Mammary epithelial cell (primary cell): ENCODE measurements around the gene SAMHD1.

Experiments used
- CTCF ChIP-seq, 2 donors: IDR thresholded peaks in 1 of 2; conservative IDR thresholded peaks in 1 of 2; 2 replicates each; pipeline ENCODE4 v1.5.1; 2011 to 2012; ENCODE audit warnings: inconsistent platforms in 2 of 2, low read length in 2 of 2, mild to moderate bottlenecking in 2 of 2, control low read depth in 1 of 2, low read depth in 1 of 2; ENCODE audit not compliant: insufficient read depth in 1 of 2; ENCODE audit errors: extremely low read depth in 1 of 2
- EZH2 ChIP-seq: IDR thresholded peaks from 2 replicates; pipeline ENCODE4 v1.6.1; 2012; ENCODE audit warnings: low read length, inconsistent platforms, borderline replicate concordance

- TF ChIP-seq CTCF (conservative IDR thresholded peaks at IDR 0.05 in 1 of 2, IDR thresholded peaks at IDR 0.05 in 1 of 2; ENCODE audit: extremely low read depth in 1 of 2, insufficient read depth in 1 of 2, low read depth in 1 of 2, low read length in 2 of 2): no peak
- no peak for TF ChIP-seq EZH2
Observed at GRCh38 chr20:36855241-36855657, 96.3 kb downstream of the SAMHD1 start.
